ENCODE results near the gene PRKCA. TPM values are rescaled to one million over a fixed set of nuclear protein-coding genes. Genes with fewer than 3 reads are reported as not detected.

The PRKCA gene
- total and polyA plus RNA-seq, 12 donors, result 1.6 to 27.6 (median 10.5) TPM

- no peak for ATAC-seq
- WGBS, 2 donors, result 77 to 80% methylated on average over 4 of the region's 4 CpGs
- no peak for TF ChIP-seq CTCF (IDR thresholded peaks at IDR 0.05)
These were observed 141.6 kb downstream of the PRKCA start for GRCh38 chr17:66444031-66444430.

DNA sequence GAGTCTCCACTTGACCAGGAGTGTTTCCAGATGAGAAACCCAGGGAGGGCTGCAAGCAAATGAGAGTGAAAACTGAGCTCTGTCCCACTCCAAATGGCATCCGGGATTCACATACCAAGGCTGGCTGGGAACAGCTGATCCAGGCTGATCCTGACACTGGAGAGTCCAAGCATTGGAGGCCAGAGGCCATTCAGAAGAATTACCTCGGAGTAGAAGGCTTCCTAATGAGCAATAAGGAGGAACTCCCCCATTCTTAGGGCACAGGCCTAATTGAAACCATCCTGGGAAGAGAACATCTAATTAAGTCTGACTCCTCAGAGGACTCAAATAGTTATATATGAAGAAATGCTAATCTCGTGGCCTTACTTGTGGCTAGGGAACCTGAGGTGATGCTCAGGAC, 142.8 kb downstream of the PRKCA start:
- H3K9me3 ChIP-seq, result no peaks in the 10 kb centered on the region
- no peak for TF ChIP-seq CTCF (IDR thresholded peaks at IDR 0.05)
- no peaks in the 10 kb centered on the region for H3K27me3 ChIP-seq
- H3K4me3 ChIP-seq, result no peak overlapping the region
- WGBS, 2 donors, result 76 to 77% methylated on average over 3 of the region's 3 CpGs
- peaks cover 0 to 16% (median 0%) of the 10 kb centered on the region in 9 donors for H3K4me1 ChIP-seq
- intact Hi-C loops (cut with DNase I), result no loop called here
- DNase-seq, result no peak
- H3K36me3 ChIP-seq, result no peaks in the 10 kb centered on the region
- no peak for ATAC-seq
- no peak overlapping the region for H3K27ac ChIP-seq

More at GRCh38 chr17:66444031-66444430, 141.6 kb downstream of the PRKCA start:
- no peak for DNase-seq
- peaks cover 0 to 16% (median 0%) of the 10 kb centered on the region in 9 donors for H3K4me1 ChIP-seq
- intact Hi-C loops (cut with DNase I), result no loop called here
- H3K9me3 ChIP-seq, result peaks cover 0 to 1% (median 0%) of the 10 kb centered on the region in 11 donors
- H3K27me3 ChIP-seq, result no peaks in the 10 kb centered on the region
- H3K27ac ChIP-seq, result no peak overlapping the region
- no peaks in the 10 kb centered on the region for H3K36me3 ChIP-seq
- no peak overlapping the region for H3K4me3 ChIP-seq

- Histone ChIP-seq H3K27ac (no peak overlapping the region), H3K4me1 (peaks cover 0 to 6% (median 0%) of the 10 kb centered on the region in 9 donors), H3K27me3 (no peaks in the 10 kb centered on the region), H3K4me3 (no peak overlapping the region), H3K36me3 (no peaks in the 10 kb centered on the region), H3K9me3 (no peaks in the 10 kb centered on the region)
- DNase-seq (no peak), ATAC-seq (no peak)
- intact Hi-C loops (cut with DNase I), result no loop called here
- no peak for TF ChIP-seq CTCF (IDR thresholded peaks at IDR 0.05)
- WGBS, 2 donors, result 91 to 92% methylated on average over 2 of the region's 2 CpGs
These were observed 144.0 kb downstream of the PRKCA start for GRCh38 chr17:66446419-66446818.

DNA sequence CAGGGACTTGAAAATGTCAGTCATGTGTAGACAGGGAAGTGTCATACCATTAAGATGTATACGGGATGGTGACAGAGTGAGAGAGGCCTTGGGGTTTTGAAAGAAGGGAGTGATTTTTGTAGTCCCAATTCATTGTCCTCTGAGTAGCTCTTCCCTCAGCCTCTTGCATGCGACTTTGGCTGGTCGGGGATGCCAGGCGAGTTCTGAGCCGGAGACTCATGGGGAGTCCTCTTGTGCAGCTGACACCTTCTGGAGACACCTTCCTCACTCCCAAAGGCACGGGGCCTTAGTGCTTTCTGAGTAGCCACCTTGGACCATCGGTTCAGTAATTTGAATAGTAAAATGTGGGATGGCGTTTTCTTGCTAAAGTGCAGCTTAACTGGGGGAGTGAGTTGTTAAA, 144.7 kb downstream of the PRKCA start:
- H3K27me3 ChIP-seq, result no peaks in the 10 kb centered on the region
- no peak for TF ChIP-seq CTCF (IDR thresholded peaks at IDR 0.05)
- H3K4me1 ChIP-seq, result peaks cover 0 to 6% (median 0%) of the 10 kb centered on the region in 9 donors
- no peaks in the 10 kb centered on the region for H3K36me3 ChIP-seq
- WGBS, 2 donors, result 90 to 95% methylated on average over 8 of the region's 8 CpGs
- no peaks in the 10 kb centered on the region for H3K9me3 ChIP-seq
- no peak overlapping the region for H3K4me3 ChIP-seq
- intact Hi-C loops (cut with DNase I), result no loop called here
- ATAC-seq (no peak), DNase-seq (no peak)
- H3K27ac ChIP-seq, result no peak overlapping the region

All from heart right ventricle (tissue), 16 donors.